ENCODE results near the gene FAM53C. TPM values are rescaled to one million over a fixed set of nuclear protein-coding genes. Genes with fewer than 3 reads are reported as not detected.
"Not testable (repeated sequence)": the region's sequence is repeated elsewhere in the genome, so short reads cannot be mapped to it uniquely, and the experiment has no call there.

Gene FAM53C
- polyA plus RNA-seq: 10 to 100 TPM in 2 of 4 donors, 1 to 10 TPM in 2; 5.4 to 28.1 (median 8.5) TPM
- long read RNA-seq, donor 1, full-length matches to known transcripts: 9 of 32 reads
- long read RNA-seq, donor 1, partial matches to known transcripts: 23 of 32 reads
- long read RNA-seq, donor 1, other reads (novel, unspliced or antisense): 0 of 32 reads
- long read RNA-seq, donor 2, full-length matches to known transcripts: 2 of 2 reads
- long read RNA-seq, donor 2, partial matches to known transcripts: 0 of 2 reads
- long read RNA-seq, donor 2, other reads (novel, unspliced or antisense): 0 of 2 reads
- long read RNA-seq, donor 3, full-length matches to known transcripts: 1 of 1 reads
- long read RNA-seq, donor 3, partial matches to known transcripts: 0 of 1 reads
- long read RNA-seq, donor 3, other reads (novel, unspliced or antisense): 0 of 1 reads
- long read RNA-seq, donor 4: 0 reads
- long read RNA-seq, donor 5: 0 reads
- long read RNA-seq, donor 6, full-length matches to known transcripts: 1 of 1 reads
- long read RNA-seq, donor 6, partial matches to known transcripts: 0 of 1 reads
- long read RNA-seq, donor 6, other reads (novel, unspliced or antisense): 0 of 1 reads
- long read RNA-seq, donor 7, full-length matches to known transcripts: 4 of 12 reads
- long read RNA-seq, donor 7, partial matches to known transcripts: 8 of 12 reads
- long read RNA-seq, donor 7, other reads (novel, unspliced or antisense): 0 of 12 reads
- long read RNA-seq, donor 8: 0 reads
- long read RNA-seq, donor 9, full-length matches to known transcripts: 2 of 2 reads
- long read RNA-seq, donor 9, partial matches to known transcripts: 0 of 2 reads
- long read RNA-seq, donor 9, other reads (novel, unspliced or antisense): 0 of 2 reads
- long read RNA-seq, donor 10, full-length matches to known transcripts: 4 of 4 reads
- long read RNA-seq, donor 10, partial matches to known transcripts: 0 of 4 reads
- long read RNA-seq, donor 10, other reads (novel, unspliced or antisense): 0 of 4 reads

- peak; percentile 92 to 99 for DNase-seq
- WGBS, 3 donors: 0% methylated on average over 43 to 56 of the region's 56 CpGs
- peaks cover 2 to 12% (median 4%) of the 10 kb centered on the region in 3 donors for H3K4me1 ChIP-seq (ENCODE audit: control insufficient read depth in 3 of 3, insufficient read depth in 2 of 3, low read depth in 1 of 3, low read length in 2 of 3)
- H3K9me3 ChIP-seq (ENCODE audit: control insufficient read depth in 2 of 2, insufficient read depth in 1 of 2, low read depth in 1 of 2, low read length in 1 of 2): no peaks in the 10 kb centered on the region
- H3K36me3 ChIP-seq (ENCODE audit: control insufficient read depth in 3 of 3, insufficient read depth in 2 of 3, low read depth in 1 of 3, low read length in 3 of 3): peaks cover 0 to 9% (median 0%) of the 10 kb centered on the region in 3 donors
- no peaks in the 10 kb centered on the region for H3K27me3 ChIP-seq (ENCODE audit: control insufficient read depth in 3 of 3, insufficient read depth in 3 of 3, low read length in 3 of 3)
- H3K27ac ChIP-seq (ENCODE audit: low read depth in 1 of 3, low read length in 2 of 3): peak within 1 kb of the TSS; percentile 38 to 98 (median 85)
- H3K4me3 ChIP-seq (ENCODE audit: low read depth in 1 of 3, low read length in 3 of 3): peak within 1 kb of the TSS; percentile 59 to 88 (median 65)
- FAIRE-seq: no peak
Observed at GRCh38 chr5:138337685-138338410, at the start of gene FAM53C. Gene FAM53C (plus strand): TSS chr5:138338266. CDS start chr5:138341336, 3,070 bp downstream.

- peaks cover 0 to 7% (median 0%) of the 10 kb centered on the region in 3 donors for H3K36me3 ChIP-seq (ENCODE audit: control insufficient read depth in 3 of 3, insufficient read depth in 2 of 3, low read depth in 1 of 3, low read length in 3 of 3)
- no peak overlapping the region for H3K27ac ChIP-seq (ENCODE audit: low read depth in 1 of 3, low read length in 2 of 3)
- FAIRE-seq (no peak), DNase-seq (no peak)
- H3K9me3 ChIP-seq (ENCODE audit: control insufficient read depth in 2 of 2, insufficient read depth in 1 of 2, low read depth in 1 of 2, low read length in 1 of 2): no peaks in the 10 kb centered on the region
- no peak overlapping the region for H3K4me3 ChIP-seq (ENCODE audit: low read depth in 1 of 3, low read length in 3 of 3)
- no peaks in the 10 kb centered on the region for H3K4me1 ChIP-seq (ENCODE audit: control insufficient read depth in 3 of 3, insufficient read depth in 2 of 3, low read depth in 1 of 3, low read length in 2 of 3)
- WGBS, 3 donors: 89 to 92% (median 89%) methylated on average over 3 of the region's 3 CpGs
- H3K27me3 ChIP-seq (ENCODE audit: control insufficient read depth in 3 of 3, insufficient read depth in 3 of 3, low read length in 3 of 3): no peaks in the 10 kb centered on the region
Observed at GRCh38 chr5:138289296-138289695, 48.8 kb upstream of the FAM53C start.

- WGBS, 3 donors: 83 to 87% (median 86%) methylated on average over 6 of the region's 6 CpGs
- Histone ChIP-seq H3K27me3 (ENCODE audit: control insufficient read depth in 3 of 3, insufficient read depth in 3 of 3, low read length in 3 of 3) (no peaks in the 10 kb centered on the region), H3K36me3 (ENCODE audit: control insufficient read depth in 3 of 3, insufficient read depth in 2 of 3, low read depth in 1 of 3, low read length in 3 of 3) (no peaks in the 10 kb centered on the region), H3K4me3 (ENCODE audit: low read depth in 1 of 3, low read length in 3 of 3) (no peak overlapping the region), H3K27ac (ENCODE audit: low read depth in 1 of 3, low read length in 2 of 3) (no peak overlapping the region), H3K9me3 (ENCODE audit: control insufficient read depth in 2 of 2, insufficient read depth in 1 of 2, low read depth in 1 of 2, low read length in 1 of 2) (no peaks in the 10 kb centered on the region), H3K4me1 (ENCODE audit: control insufficient read depth in 3 of 3, insufficient read depth in 2 of 3, low read depth in 1 of 3, low read length in 2 of 3) (no peaks in the 10 kb centered on the region)
- DNase-seq: no peak
- no peak for FAIRE-seq
Observed at GRCh38 chr5:138303372-138303771, 34.7 kb upstream of the FAM53C start.

GRCh38 chr5:138305797-138306196 lies 32.3 kb upstream of the FAM53C start:
- DNase-seq (no peak), FAIRE-seq (no peak)
- Histone ChIP-seq H3K9me3 (ENCODE audit: control insufficient read depth in 2 of 2, insufficient read depth in 1 of 2, low read depth in 1 of 2, low read length in 1 of 2) (no peaks in the 10 kb centered on the region), H3K36me3 (ENCODE audit: control insufficient read depth in 3 of 3, insufficient read depth in 2 of 3, low read depth in 1 of 3, low read length in 3 of 3) (no peaks in the 10 kb centered on the region), H3K27me3 (ENCODE audit: control insufficient read depth in 3 of 3, insufficient read depth in 3 of 3, low read length in 3 of 3) (no peaks in the 10 kb centered on the region), H3K4me1 (ENCODE audit: control insufficient read depth in 3 of 3, insufficient read depth in 2 of 3, low read depth in 1 of 3, low read length in 2 of 3) (no peaks in the 10 kb centered on the region), H3K27ac (ENCODE audit: low read depth in 1 of 3, low read length in 2 of 3) (no peak overlapping the region), H3K4me3 (ENCODE audit: low read depth in 1 of 3, low read length in 3 of 3) (no peak overlapping the region)
- 60 to 80% (median 67%) methylated on average over 1 of the region's 1 CpG for WGBS, 3 donors

GRCh38 chr5:138315751-138316278 lies 22.3 kb upstream of the FAM53C start:
- H3K9me3 ChIP-seq (ENCODE audit: control insufficient read depth in 2 of 2, insufficient read depth in 1 of 2, low read depth in 1 of 2, low read length in 1 of 2): no peaks in the 10 kb centered on the region
- H3K4me3 ChIP-seq (ENCODE audit: low read depth in 1 of 3, low read length in 3 of 3): no peak overlapping the region
- no peak overlapping the region for H3K27ac ChIP-seq (ENCODE audit: low read depth in 1 of 3, low read length in 2 of 3)
- H3K27me3 ChIP-seq (ENCODE audit: control insufficient read depth in 3 of 3, insufficient read depth in 3 of 3, low read length in 3 of 3): no peaks in the 10 kb centered on the region
- DNase-seq (no peak), FAIRE-seq (no peak)
- WGBS, 3 donors: 93 to 98% (median 97%) methylated on average over 7 of the region's 7 CpGs
- H3K36me3 ChIP-seq (ENCODE audit: control insufficient read depth in 3 of 3, insufficient read depth in 2 of 3, low read depth in 1 of 3, low read length in 3 of 3): peaks cover 0 to 14% (median 0%) of the 10 kb centered on the region in 3 donors
- H3K4me1 ChIP-seq (ENCODE audit: control insufficient read depth in 3 of 3, insufficient read depth in 2 of 3, low read depth in 1 of 3, low read length in 2 of 3): no peaks in the 10 kb centered on the region

- WGBS, 3 donors: 78 to 85% (median 85%) methylated on average over 3 of the region's 3 CpGs
Observed at GRCh38 chr5:138316355-138316754, 21.7 kb upstream of the FAM53C start.

GRCh38 chr5:138318211-138318610 lies 19.9 kb upstream of the FAM53C start:
- H3K36me3 ChIP-seq (ENCODE audit: control insufficient read depth in 3 of 3, insufficient read depth in 2 of 3, low read depth in 1 of 3, low read length in 3 of 3): peaks cover 0 to 17% (median 0%) of the 10 kb centered on the region in 3 donors
- 94 to 95% (median 94%) methylated on average over 4 of the region's 4 CpGs for WGBS, 3 donors
- H3K27ac ChIP-seq (ENCODE audit: low read depth in 1 of 3, low read length in 2 of 3); DNase-seq; H3K27me3 ChIP-seq (ENCODE audit: control insufficient read depth in 3 of 3, insufficient read depth in 3 of 3, low read length in 3 of 3); H3K4me3 ChIP-seq (ENCODE audit: low read depth in 1 of 3, low read length in 3 of 3); H3K9me3 ChIP-seq (ENCODE audit: control insufficient read depth in 2 of 2, insufficient read depth in 1 of 2, low read depth in 1 of 2, low read length in 1 of 2); H3K4me1 ChIP-seq (ENCODE audit: control insufficient read depth in 3 of 3, insufficient read depth in 2 of 3, low read depth in 1 of 3, low read length in 2 of 3); FAIRE-seq: not testable (repeated sequence)

More at GRCh38 chr5:138316355-138316754, 21.7 kb upstream of the FAM53C start:
- Histone ChIP-seq H3K4me1 (ENCODE audit: control insufficient read depth in 3 of 3, insufficient read depth in 2 of 3, low read depth in 1 of 3, low read length in 2 of 3) (no peaks in the 10 kb centered on the region), H3K4me3 (ENCODE audit: low read depth in 1 of 3, low read length in 3 of 3) (no peak overlapping the region), H3K9me3 (ENCODE audit: control insufficient read depth in 2 of 2, insufficient read depth in 1 of 2, low read depth in 1 of 2, low read length in 1 of 2) (no peaks in the 10 kb centered on the region), H3K36me3 (ENCODE audit: control insufficient read depth in 3 of 3, insufficient read depth in 2 of 3, low read depth in 1 of 3, low read length in 3 of 3) (peaks cover 0 to 14% (median 0%) of the 10 kb centered on the region in 3 donors), H3K27me3 (ENCODE audit: control insufficient read depth in 3 of 3, insufficient read depth in 3 of 3, low read length in 3 of 3) (no peaks in the 10 kb centered on the region), H3K27ac (ENCODE audit: low read depth in 1 of 3, low read length in 2 of 3) (no peak overlapping the region)
- DNase-seq (no peak), FAIRE-seq (no peak)
